SK-N-SH (cell line): Measurements from ENCODE around the gene WHRN. TPM values are rescaled to one million over a fixed set of nuclear protein-coding genes. Genes with fewer than 3 reads are reported as not detected.

Experiments used
- CTCF ChIA-PET: fragments of 300-600, 350-600 bp; formaldehyde crosslinking; extraction: SDS; loops from one replicate; lab custom pipeline; 2021; lab: Yijun Ruan, JAX
- POLR2A ChIA-PET: fragments of 350-600 bp; sonication (Branson Sonifier 250); formaldehyde crosslinking; extraction: SDS; loops from one replicate; lab custom pipeline; 2020; ENCODE audit warnings: antibody characterized with exemption, inconsistent platforms; lab: Yijun Ruan, JAX
- DNase-seq: peaks from one replicate; pipeline ENCODE4 v3.0.0; 2012
- H2AFZ ChIP-seq: fragments of 200-600 bp; sonication (generic); 2 replicates; pipeline ENCODE4 v1.8.1; 2016; ENCODE audit warnings: antibody characterized with exemption, mild to moderate bottlenecking, low read depth
- H3F3A ChIP-seq: fragments of 200-600 bp; sonication (generic); replicated peaks from 2 replicates; pipeline ENCODE3; 2016; ENCODE audit warnings: antibody characterized with exemption, mild to moderate bottlenecking; ENCODE audit not compliant: insufficient read depth
- H3K27ac ChIP-seq, 2 experiments: fragments of 200-500 bp in 1 of 2; fragments of 200-600 bp in 1 of 2; sonication (Bioruptor generic) in 1 of 2; sonication (generic), shearing (Covaris generic) in 1 of 2; 2 replicates each; pipeline versions ENCODE4 v1.5.1 to v1.6.1; 2014 to 2016; ENCODE audit warnings: low read depth in 2 of 2, inconsistent platforms in 1 of 2, low read length in 1 of 2, mild to moderate bottlenecking in 1 of 2, mixed read lengths in 1 of 2
- H3K27me3 ChIP-seq: fragments of 200-600 bp; sonication (generic), shearing (Covaris generic); 2 replicates; pipeline ENCODE4 v1.6.1; 2016; ENCODE audit warnings: mixed run types; ENCODE audit not compliant: insufficient read depth
- H3K36me3 ChIP-seq, 2 experiments: fragments of 200-500 bp in 1 of 2; fragments of 200-600 bp in 1 of 2; sonication (Bioruptor generic) in 1 of 2; sonication (generic) in 1 of 2; replicated peaks in 1 of 2; 2 replicates each; pipeline versions ENCODE3 to v1.5.1; 2014 to 2016; ENCODE audit warnings: low read length in 1 of 2, mild to moderate bottlenecking in 1 of 2; ENCODE audit not compliant: insufficient read depth in 2 of 2, control insufficient read depth in 1 of 2
- H3K4me1 ChIP-seq, 2 experiments: fragments of 200-500 bp in 1 of 2; fragments of 200-600 bp in 1 of 2; sonication (Bioruptor generic) in 1 of 2; sonication (generic), shearing (Covaris generic) in 1 of 2; 2 replicates each; pipeline versions ENCODE4 v1.5.1 to v1.6.1; 2014 to 2016; ENCODE audit warnings: low read depth in 1 of 2, low read length in 1 of 2, mixed run types in 1 of 2; ENCODE audit not compliant: insufficient read depth in 2 of 2, control insufficient read depth in 1 of 2
- H3K4me2 ChIP-seq: fragments of 200-600 bp; sonication (generic), shearing (Covaris generic); 2 replicates; pipeline ENCODE4 v1.6.1; 2017; ENCODE audit warnings: mixed run types
- H3K4me3 ChIP-seq, 2 experiments: fragments of 200-500 bp in 1 of 2; fragments of 200-600 bp in 1 of 2; sonication (Bioruptor generic) in 1 of 2; sonication (generic), shearing (Covaris generic) in 1 of 2; 2 replicates each; pipeline versions ENCODE4 v1.5.1 to v1.8.1; 2014 to 2016; ENCODE audit warnings: low read depth in 2 of 2, inconsistent platforms in 1 of 2, low read length in 1 of 2, mild to moderate bottlenecking in 1 of 2, mixed read lengths in 1 of 2, moderate library complexity in 1 of 2
- H3K79me2 ChIP-seq: fragments of 200-600 bp; sonication (generic); 2 replicates; pipeline ENCODE4 v1.8.1; 2017; ENCODE audit warnings: mild to moderate bottlenecking; ENCODE audit not compliant: insufficient read depth
- H3K9ac ChIP-seq: fragments of 200-600 bp; sonication (generic); 2 replicates; pipeline ENCODE4 v1.6.1; 2017; ENCODE audit warnings: mixed run types
- H3K9me2 ChIP-seq: fragments of 200-600 bp; sonication (generic); 2 replicates; pipeline ENCODE4 v1.6.1; 2017; ENCODE audit warnings: mixed run types
- H3K9me3 ChIP-seq: fragments of 200-600 bp; sonication (generic); 2 replicates; pipeline ENCODE4 v1.6.1; 2017; ENCODE audit warnings: mixed run types, mild to moderate bottlenecking, moderate library complexity
- H4K20me1 ChIP-seq: fragments of 200-600 bp; sonication (generic); 2 replicates; pipeline ENCODE4 v1.6.1; 2017; ENCODE audit warnings: mild to moderate bottlenecking, mixed run types; ENCODE audit not compliant: insufficient read depth
- CHD2 ChIP-seq: fragments of 150-350 bp; IDR thresholded peaks from 2 replicates; pipeline ENCODE4 v1.6.1; 2018; ENCODE audit warnings: low read length; ENCODE audit not compliant: partially characterized antibody
- ELF1 ChIP-seq: IDR thresholded peaks from 2 replicates; pipeline ENCODE4 v1.4.0; 2012
- EP300 ChIP-seq, 2 experiments: IDR thresholded peaks; 2 replicates each; pipeline versions ENCODE4 v1.4.0 to v1.6.1; 2012; ENCODE audit warnings: borderline replicate concordance in 1 of 2, low read depth in 1 of 2, low read length in 1 of 2
- FOSL2 ChIP-seq: IDR thresholded peaks from 2 replicates; pipeline ENCODE4 v1.4.0; 2012; ENCODE audit warnings: low read depth, mild to moderate bottlenecking, moderate library complexity, borderline replicate concordance
- FOXJ3 ChIP-seq: sonication (generic); formaldehyde crosslinking; IDR thresholded peaks from 2 replicates; pipeline ENCODE4 v1.5.1; 2020; ENCODE audit warnings: mild to moderate bottlenecking, missing genetic modification reagents
- FOXM1 ChIP-seq: IDR thresholded peaks from 2 replicates; pipeline ENCODE4 v1.4.0; 2012; ENCODE audit warnings: low read depth, mild to moderate bottlenecking
- GATA2 ChIP-seq: sonication (generic); formaldehyde crosslinking; IDR thresholded peaks from 2 replicates; pipeline ENCODE4 v1.5.0; 2020; ENCODE audit warnings: mild to moderate bottlenecking, missing genetic modification reagents
- MEF2A ChIP-seq: IDR thresholded peaks from 2 replicates; pipeline ENCODE4 v1.4.0; 2012; ENCODE audit warnings: low read depth, borderline replicate concordance
- MXI1 ChIP-seq: IDR thresholded peaks from 2 replicates; pipeline ENCODE4 v1.6.1; 2012; ENCODE audit warnings: mild to moderate bottlenecking, low read depth, low read length, improper control_type of control experiment
- NFIC ChIP-seq: IDR thresholded peaks from 2 replicates; pipeline ENCODE4 v1.4.0; 2012; ENCODE audit warnings: borderline replicate concordance
- NRF1 ChIP-seq: IDR thresholded peaks from 2 replicates; pipeline ENCODE4 v1.6.1; 2012; ENCODE audit warnings: low read depth, mild to moderate bottlenecking, low read length
- PBX3 ChIP-seq: IDR thresholded peaks from 2 replicates; pipeline ENCODE4; 2012
- RAD21 ChIP-seq: IDR thresholded peaks from 2 replicates; pipeline ENCODE4 v1.6.1; 2012; ENCODE audit warnings: mild to moderate bottlenecking, low read length
- REST ChIP-seq: IDR thresholded peaks from 2 replicates; pipeline ENCODE4 v1.6.1; 2012; ENCODE audit warnings: mild to moderate bottlenecking, low read depth, low read length, moderate library complexity
- RFX5 ChIP-seq: IDR thresholded peaks from 2 replicates; pipeline ENCODE4 v1.6.1; 2012; ENCODE audit warnings: mild to moderate bottlenecking, improper control_type of control experiment, low read length
- SIN3A ChIP-seq: IDR thresholded peaks from 2 replicates; pipeline ENCODE4 v1.6.1; 2012; ENCODE audit warnings: low read depth, mild to moderate bottlenecking, low read length, moderate library complexity, borderline replicate concordance
- TCF12 ChIP-seq: IDR thresholded peaks from 2 replicates; pipeline ENCODE4 v1.4.0; 2012
- TEAD4 ChIP-seq: IDR thresholded peaks from 2 replicates; pipeline ENCODE4 v1.4.0; 2012; ENCODE audit warnings: mild to moderate bottlenecking, borderline replicate concordance; ENCODE audit not compliant: insufficient read depth
- YY1 ChIP-seq: IDR thresholded peaks from 2 replicates; pipeline ENCODE4 v1.4.0; 2012; ENCODE audit warnings: low read depth, mild to moderate bottlenecking
- WGBS: methylation state at CpG from one replicate; pipeline ENCODE4 v1.1.6; 2017; ENCODE audit warnings: low lambda C conversion rate; 5-methylcytosine and 5-hydroxymethylcytosine counted together
- polyA plus RNA-seq, 3 experiments: library from polyadenylated mRNA; depleted of rRNA; stranded (reverse); fragments of >200 nt; gene quantifications; 2 replicates each; pipeline ENCODE4 v1.2.3, GENCODE V29; 2012
- TF ChIP-seq, protein P1 (sequence below): fragments of 150-350 bp; IDR thresholded peaks from 2 replicates; pipeline ENCODE4 v1.6.1; 2017; ENCODE audit warnings: antibody characterized with exemption, low read length, low read depth, borderline replicate concordance

WHRN gene
- polyA plus RNA-seq, 1 of the 3 experiments (the other 2 are of a cell fraction): 4.6 TPM

DNA sequence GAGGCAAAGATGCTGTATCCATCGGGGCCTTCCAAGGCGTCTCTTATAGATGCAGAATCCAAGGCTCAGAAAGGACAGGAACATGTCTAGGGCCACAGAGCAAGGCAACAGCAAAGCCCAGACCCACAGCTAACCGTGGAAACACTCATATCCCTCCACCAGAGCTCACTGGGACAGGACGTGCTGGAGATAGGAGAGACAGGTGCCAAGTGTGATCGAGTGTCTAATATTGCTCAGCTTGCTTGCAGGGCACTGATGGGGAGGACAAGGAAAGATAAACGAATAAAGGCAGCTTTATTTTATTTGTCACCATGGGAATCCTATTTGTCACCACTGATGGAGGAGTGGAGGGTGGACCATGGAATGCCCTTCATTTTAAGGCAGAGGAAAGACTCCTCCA, 73.5 kb downstream of the WHRN start:
- Histone ChIP-seq H3K36me3 (no peaks in the 10 kb centered on the region), H3K9me2 (no peaks in the 10 kb centered on the region), H3K79me2 (no peaks in the 10 kb centered on the region), H3K4me2 (no peak overlapping the region), H3K9me3 (no peaks in the 10 kb centered on the region), H3K27me3 (no peaks in the 10 kb centered on the region; the same call in 1 of the 2 replicates), H3K4me1 (no peaks in the 10 kb centered on the region), H3F3A (no peaks in the 10 kb centered on the region), H3K9ac (no peak overlapping the region), H3K4me3 (no peak overlapping the region), H2AFZ (no peak overlapping the region), H3K27ac (no peak overlapping the region), H4K20me1 (no peaks in the 10 kb centered on the region)
- ChIA-PET CTCF (interaction anchor here (1.3 kb wide), 1 partner anchor 26 kb away, joined by 5 read pairs; no protein-coding TSS in a partner anchor), POLR2A (no interaction called here)
- WGBS: 49% methylated on average over 6 of the region's 6 CpGs
- DNase-seq: no peak
- TF ChIP-seq REST (no peak), MEF2A (no peak), TCF12 (no peak)

- Histone ChIP-seq H4K20me1 (no peaks in the 10 kb centered on the region), H3K4me3 (no peak overlapping the region), H3K27ac (no peak overlapping the region), H3F3A (no peaks in the 10 kb centered on the region), H3K9me3 (no peaks in the 10 kb centered on the region), H3K4me1 (no peaks in the 10 kb centered on the region), H3K36me3 (no peaks in the 10 kb centered on the region), H3K27me3 (no peaks in the 10 kb centered on the region; the same call in 1 of the 2 replicates), H3K4me2 (no peak overlapping the region), H3K79me2 (no peaks in the 10 kb centered on the region), H3K9ac (no peak overlapping the region), H2AFZ (no peak overlapping the region), H3K9me2 (no peaks in the 10 kb centered on the region)
- ChIA-PET CTCF (interaction anchor here (1.3 kb wide), 1 partner anchor 25 kb away, joined by 5 read pairs; no protein-coding TSS in a partner anchor), POLR2A (no interaction called here)
- DNase-seq: no peak
- WGBS: 56% methylated on average over 4 of the region's 4 CpGs
- TF ChIP-seq FOXJ3 (CRISPR knock-in tag) (no peak), RFX5 (no peak), SIN3A (no peak), FOXM1 (no peak), RAD21 (no peak), TEAD4 (no peak), FOSL2 (no peak), MXI1 (no peak), CHD2 (no peak), ELF1 (no peak), GATA2 (CRISPR knock-in tag) (no peak), EP300 (IDR thresholded peaks at IDR 0.05; ENCODE audit: borderline replicate concordance in 1 of 2, low read depth in 1 of 2, low read length in 1 of 2) (no peak), YY1 (no peak), NFIC (no peak), PBX3 (no peak), NRF1 (no peak)
- TF ChIP-seq, protein P1, sequence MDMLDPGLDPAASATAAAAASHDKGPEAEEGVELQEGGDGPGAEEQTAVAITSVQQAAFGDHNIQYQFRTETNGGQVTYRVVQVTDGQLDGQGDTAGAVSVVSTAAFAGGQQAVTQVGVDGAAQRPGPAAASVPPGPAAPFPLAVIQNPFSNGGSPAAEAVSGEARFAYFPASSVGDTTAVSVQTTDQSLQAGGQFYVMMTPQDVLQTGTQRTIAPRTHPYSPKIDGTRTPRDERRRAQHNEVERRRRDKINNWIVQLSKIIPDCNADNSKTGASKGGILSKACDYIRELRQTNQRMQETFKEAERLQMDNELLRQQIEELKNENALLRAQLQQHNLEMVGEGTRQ: no peak
These were observed 74.3 kb downstream of the WHRN start for GRCh38 chr9:114431003-114431402.
